HEK293T (cell line): ENCODE measurements around the gene ESRP2.

Experiments
- ARNT ChIP-seq: fragments of 450-650 bp; IDR thresholded peaks from 2 replicates; pipeline ENCODE4 v1.6.1; 2017; ENCODE audit warnings: mild to moderate bottlenecking
- BHLHE40 ChIP-seq: fragments of 450-650 bp; IDR thresholded peaks from 2 replicates; pipeline ENCODE4 v1.6.1; 2016; ENCODE audit warnings: mild to moderate bottlenecking, moderate library complexity, borderline replicate concordance
- ELF4 ChIP-seq: fragments of 450-650 bp; IDR thresholded peaks from 2 replicates; pipeline ENCODE4 v1.6.1; 2017; ENCODE audit warnings: antibody characterized with exemption
- FOXK2 ChIP-seq: fragments of 450-650 bp; IDR thresholded peaks from 2 replicates; pipeline ENCODE4 v1.6.1; 2016; ENCODE audit warnings: mild to moderate bottlenecking
- FOXM1 ChIP-seq: fragments of 450-650 bp; IDR thresholded peaks from 2 replicates; pipeline ENCODE4 v1.6.1; 2017; ENCODE audit warnings: mild to moderate bottlenecking, borderline replicate concordance
- LEF1 ChIP-seq: fragments of 450-650 bp; IDR thresholded peaks from 2 replicates; pipeline ENCODE4 v1.6.1; 2017; ENCODE audit warnings: mild to moderate bottlenecking, borderline replicate concordance
- NFRKB ChIP-seq: fragments of 450-650 bp; IDR thresholded peaks from 2 replicates; pipeline ENCODE4 v1.6.1; 2016; ENCODE audit warnings: mild to moderate bottlenecking, moderate library complexity
- SP1 ChIP-seq: fragments of 450-650 bp; IDR thresholded peaks from 2 replicates; pipeline ENCODE4 v1.6.1; 2017
- SUZ12 ChIP-seq: fragments of 450-650 bp; IDR thresholded peaks from 2 replicates; pipeline ENCODE4 v1.6.1; 2016; ENCODE audit warnings: mild to moderate bottlenecking
- TARDBP ChIP-seq: fragments of 450-650 bp; IDR thresholded peaks from 2 replicates; pipeline ENCODE4 v1.6.1; 2016
- ZNF384 ChIP-seq: fragments of 450-650 bp; IDR thresholded peaks from 2 replicates; pipeline ENCODE4 v1.6.1; 2016

- TF ChIP-seq TARDBP = no peak
- TF ChIP-seq ZNF384 = no peak
- TF ChIP-seq BHLHE40 = no peak
- TF ChIP-seq FOXM1 = no peak
- no peak for TF ChIP-seq NFRKB
- TF ChIP-seq FOXK2 = no peak
- TF ChIP-seq ARNT = no peak
- TF ChIP-seq ELF4 = no peak
- no peak for TF ChIP-seq LEF1
- TF ChIP-seq SUZ12 = no peak
- no peak for TF ChIP-seq SP1
Observed at GRCh38 chr16:68272507-68273209, 36.7 kb upstream of the ESRP2 start.
